Mammary epithelial cell (primary cell): Measurements from ENCODE around the gene ATP10B.

Experiments
- EZH2 ChIP-seq: IDR thresholded peaks from 2 replicates; pipeline ENCODE4 v1.6.1; 2012; ENCODE audit warnings: low read length, inconsistent platforms, borderline replicate concordance
- TF ChIP-seq, protein P1 (sequence below), 2 donors: IDR thresholded peaks in 1 of 2; conservative IDR thresholded peaks in 1 of 2; 2 replicates each; pipeline ENCODE4 v1.5.1; 2011 to 2012; ENCODE audit warnings: inconsistent platforms in 2 of 2, low read length in 2 of 2, mild to moderate bottlenecking in 2 of 2, control low read depth in 1 of 2, low read depth in 1 of 2; ENCODE audit not compliant: insufficient read depth in 1 of 2; ENCODE audit errors: extremely low read depth in 1 of 2

DNA sequence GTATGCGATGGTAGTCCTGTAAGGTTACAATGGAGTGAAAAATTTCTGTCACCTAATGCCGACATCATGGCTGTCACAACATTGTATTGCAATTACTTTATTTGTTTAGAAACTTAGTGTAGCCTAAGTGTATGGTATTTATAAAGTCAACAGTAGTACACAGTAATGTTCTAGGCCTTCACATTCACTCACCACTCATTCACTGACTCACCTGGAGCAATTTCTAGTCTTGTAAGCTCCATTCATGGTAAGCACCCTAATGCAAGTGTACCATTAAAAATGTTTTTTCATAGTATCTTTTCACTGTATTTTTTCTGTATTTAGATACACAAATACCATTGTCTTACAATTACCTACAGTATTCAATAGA lies 58.5 kb downstream of the ATP10B start:
- TF ChIP-seq, protein P1, sequence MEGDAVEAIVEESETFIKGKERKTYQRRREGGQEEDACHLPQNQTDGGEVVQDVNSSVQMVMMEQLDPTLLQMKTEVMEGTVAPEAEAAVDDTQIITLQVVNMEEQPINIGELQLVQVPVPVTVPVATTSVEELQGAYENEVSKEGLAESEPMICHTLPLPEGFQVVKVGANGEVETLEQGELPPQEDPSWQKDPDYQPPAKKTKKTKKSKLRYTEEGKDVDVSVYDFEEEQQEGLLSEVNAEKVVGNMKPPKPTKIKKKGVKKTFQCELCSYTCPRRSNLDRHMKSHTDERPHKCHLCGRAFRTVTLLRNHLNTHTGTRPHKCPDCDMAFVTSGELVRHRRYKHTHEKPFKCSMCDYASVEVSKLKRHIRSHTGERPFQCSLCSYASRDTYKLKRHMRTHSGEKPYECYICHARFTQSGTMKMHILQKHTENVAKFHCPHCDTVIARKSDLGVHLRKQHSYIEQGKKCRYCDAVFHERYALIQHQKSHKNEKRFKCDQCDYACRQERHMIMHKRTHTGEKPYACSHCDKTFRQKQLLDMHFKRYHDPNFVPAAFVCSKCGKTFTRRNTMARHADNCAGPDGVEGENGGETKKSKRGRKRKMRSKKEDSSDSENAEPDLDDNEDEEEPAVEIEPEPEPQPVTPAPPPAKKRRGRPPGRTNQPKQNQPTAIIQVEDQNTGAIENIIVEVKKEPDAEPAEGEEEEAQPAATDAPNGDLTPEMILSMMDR (conservative IDR thresholded peaks at IDR 0.05 in 1 of 2, IDR thresholded peaks at IDR 0.05 in 1 of 2; ENCODE audit: extremely low read depth in 1 of 2, insufficient read depth in 1 of 2, low read depth in 1 of 2, low read length in 2 of 2): no peak
- no peak for TF ChIP-seq EZH2
